ENCODE measurements around the gene EPB42.
"Not testable (repeated sequence)": the region's sequence is repeated elsewhere in the genome, so short reads cannot be mapped to it uniquely, and the experiment has no call there.

Gene EPB42

DNA sequence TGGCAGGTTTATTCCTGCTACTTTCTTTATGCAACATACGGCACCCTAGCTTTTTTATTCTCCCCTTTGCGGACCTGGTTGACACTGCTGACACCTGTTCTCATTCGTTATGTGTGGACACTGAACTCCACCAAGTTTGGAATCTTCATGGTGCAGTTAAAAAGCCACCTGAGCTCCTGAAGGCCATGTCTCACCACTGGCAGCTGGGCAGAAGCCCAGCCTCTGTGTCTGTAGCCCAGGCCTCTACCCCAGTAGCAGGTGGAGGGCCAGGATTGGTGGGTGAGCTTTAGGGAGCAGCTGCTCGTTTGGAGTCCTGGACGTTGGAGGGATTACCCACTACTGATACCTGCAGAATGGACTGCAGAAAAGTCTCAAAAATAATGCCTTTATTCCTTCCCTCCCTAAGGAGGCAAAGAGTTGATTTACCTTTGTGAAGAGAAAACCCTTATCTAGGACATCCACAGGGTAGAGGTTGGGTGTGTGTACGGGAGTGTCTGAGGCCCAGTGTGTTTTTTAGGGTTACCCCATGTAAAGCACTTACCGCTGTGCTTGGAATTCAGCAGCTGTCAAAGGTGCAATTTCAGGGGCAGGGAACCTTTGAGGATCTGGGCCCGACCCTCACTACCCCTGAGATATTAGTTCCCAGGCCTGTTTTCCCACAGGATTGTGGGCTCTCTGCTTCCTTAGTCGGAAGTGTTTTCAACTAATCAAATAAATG, 36.3 kb downstream of the EPB42 start:
- no peak for DNase-seq

DNA sequence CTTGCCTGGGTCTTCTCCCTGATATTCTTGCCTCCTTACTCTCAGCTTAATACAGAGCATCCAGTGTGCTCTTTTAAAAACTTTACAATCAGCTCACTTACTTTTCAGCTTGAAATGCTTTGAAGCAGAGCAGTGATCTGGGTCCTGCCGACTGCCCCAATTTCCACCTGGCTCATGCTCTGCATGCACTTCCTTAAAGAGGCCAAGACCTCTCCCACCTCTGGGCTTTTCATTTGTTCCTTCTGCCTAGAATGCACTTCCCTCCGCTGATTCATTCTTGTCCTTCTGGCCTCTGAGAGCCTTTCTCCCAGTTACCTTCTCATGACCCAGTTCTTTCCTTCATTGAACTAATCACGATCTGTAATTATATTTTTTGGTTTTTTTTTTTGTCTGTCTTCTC, 37.5 kb downstream of the EPB42 start:
- DNase-seq = no peak

DNA sequence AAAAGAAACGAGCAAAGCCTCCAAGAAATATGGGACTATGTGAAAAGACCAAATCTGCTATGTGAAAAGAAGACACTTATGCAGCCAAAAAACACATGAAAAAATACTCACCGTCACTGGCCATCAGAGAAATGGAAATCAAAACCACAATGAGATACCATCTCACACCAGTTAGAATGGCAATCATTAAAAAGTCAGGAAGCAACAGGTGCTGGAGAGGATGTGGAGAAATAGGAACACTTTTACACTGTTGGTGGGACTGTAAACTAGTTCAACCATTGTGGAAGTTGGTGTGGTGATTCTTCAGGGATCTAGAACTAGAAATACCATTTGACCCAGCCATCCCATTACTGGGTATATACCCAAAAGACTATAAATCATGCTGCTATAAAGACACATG, 43.7 kb downstream of the EPB42 start:
- DNase-seq = not testable (repeated sequence)

DNA sequence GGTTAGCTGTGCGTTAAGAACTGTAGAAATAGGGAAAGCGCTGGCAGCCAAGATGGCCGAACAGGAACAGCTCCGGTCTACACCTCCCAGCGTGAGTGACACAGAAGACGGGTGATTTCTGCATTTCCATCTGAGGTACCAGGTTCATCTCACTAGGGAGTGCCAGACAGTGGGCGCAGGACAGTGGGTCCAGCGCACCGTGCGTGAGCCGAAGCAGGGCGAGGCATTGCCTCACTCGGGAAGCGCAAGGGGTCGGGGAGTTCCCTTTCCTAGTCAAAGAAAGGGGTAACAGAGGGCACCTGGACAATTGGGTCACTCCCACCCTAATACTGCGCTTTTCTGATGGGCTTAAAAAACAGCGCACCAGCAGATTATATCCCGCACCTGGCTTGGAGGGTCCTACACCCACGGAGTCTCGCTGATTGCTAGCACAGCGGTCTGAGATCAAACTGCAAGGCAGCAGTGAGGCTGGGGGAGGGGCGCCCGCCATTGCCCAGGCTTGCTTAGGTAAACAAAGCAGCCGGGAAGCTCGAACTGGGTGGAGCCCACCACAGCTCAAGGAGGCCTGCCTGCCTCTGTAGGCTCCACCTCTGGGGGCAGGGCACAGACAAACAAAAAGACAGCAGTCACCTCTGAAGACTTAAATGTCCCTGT, 45.0 kb downstream of the EPB42 start:
- DNase-seq = not testable (repeated sequence)

DNA sequence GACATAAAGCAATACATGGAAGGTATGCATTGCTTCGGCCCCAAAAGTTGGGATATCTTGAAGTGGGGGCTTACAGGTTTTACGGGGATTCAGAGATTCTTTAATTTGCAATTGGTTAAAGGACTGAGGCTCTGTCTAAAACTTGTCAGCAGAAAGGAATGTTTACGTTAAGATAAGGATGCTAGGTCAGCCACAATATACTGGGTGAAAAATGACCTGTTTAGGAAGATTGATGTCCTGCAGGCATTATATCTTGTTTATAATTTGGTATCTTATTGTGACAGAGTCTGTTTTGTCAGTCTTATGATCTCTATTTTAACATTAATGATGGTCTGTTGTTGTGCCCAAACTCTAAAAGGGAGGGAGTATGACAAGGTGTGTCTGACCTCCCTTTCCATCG, 50.9 kb downstream of the EPB42 start:
- no peak for DNase-seq

DNA sequence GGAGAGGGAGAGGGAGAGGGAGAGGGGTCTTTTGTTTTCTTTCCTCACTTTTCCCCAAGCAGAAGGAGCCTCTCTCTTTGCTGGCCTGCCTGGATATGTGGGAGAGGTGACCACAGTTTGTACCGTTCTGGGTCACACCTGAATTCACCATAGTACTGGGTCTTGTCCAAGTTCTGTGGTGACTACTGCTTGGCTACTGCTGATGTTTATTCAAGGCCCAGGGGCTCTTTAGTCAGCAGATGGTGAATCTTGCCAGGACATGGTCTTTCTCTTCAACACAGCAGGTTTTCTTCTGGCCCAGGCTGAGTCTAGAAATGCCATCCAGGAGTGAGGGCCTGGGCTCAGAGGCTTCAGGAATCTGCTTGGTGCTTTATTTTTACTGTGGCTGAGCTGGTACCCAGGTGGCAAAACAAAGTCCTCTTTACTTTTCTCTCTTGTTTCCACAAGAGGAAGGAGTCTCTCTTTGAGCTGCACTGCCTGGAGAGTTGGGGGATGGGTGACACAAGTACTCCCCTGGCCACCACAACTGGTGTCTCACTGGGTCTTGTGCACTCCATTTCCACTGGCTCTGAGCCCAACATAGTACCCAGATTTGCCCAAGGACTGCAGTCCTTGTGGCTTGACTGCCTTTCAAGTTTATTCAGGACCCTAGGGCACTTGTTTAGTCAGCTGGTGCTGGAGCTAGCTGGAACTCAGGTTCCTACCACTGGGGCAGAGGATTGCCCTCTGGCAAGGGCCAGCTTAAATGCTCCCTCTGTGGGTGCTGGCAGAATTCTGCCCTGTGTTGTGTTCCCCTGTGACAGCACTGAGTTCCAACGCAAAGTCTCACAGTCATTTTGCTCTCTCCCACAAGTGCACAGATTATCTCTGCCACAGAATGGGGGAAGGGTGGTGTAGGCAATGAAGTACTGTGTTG, 52.4 kb downstream of the EPB42 start:
- DNase-seq = no peak

DNA sequence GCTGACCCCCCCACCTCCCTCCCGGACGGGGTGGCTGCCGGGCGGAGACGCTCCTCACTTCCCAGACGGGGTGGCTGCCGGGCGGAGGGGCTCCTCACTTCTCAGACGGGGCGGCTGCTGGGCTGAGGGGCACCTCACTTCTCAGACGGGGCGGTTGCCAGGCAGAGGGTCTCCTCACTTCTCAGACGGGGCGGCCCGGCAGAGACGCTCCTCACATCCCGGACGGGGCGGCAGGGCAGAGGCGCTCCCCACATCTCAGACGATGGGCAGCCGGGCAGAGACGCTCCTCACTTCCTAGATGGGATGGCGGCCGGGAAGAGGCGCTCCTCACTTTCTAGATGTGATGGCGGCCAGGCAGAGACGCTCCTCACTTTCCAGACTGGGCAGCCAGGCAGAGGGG, 53.6 kb downstream of the EPB42 start:
- DNase-seq = not testable (repeated sequence)

DNA sequence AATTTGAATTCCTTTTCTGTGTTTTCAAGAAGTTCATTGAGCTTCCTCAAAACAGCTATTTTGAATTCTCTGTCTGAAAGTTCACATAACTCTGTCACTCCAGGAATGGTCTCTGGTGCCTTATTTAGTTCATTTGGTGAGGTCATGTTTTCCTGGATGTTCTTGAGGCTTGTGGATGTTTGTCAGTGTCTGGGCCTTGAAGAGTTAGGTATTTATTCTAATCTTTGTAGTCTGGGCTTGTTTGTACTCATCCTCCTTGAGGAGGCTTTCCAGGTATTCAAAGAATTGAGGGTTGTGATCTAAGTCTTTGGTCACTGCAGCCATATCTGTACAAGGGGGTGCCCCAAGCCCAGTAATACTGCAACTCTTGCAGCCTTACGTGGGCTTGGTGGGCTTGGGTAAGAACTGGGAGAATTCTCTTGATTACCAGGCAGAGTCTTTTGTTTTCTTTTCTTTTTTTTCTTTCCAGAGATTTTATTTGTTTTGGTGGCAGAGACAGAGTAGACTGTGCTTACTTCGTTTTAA, 55.0 kb downstream of the EPB42 start:
- DNase-seq = no peak

DNA sequence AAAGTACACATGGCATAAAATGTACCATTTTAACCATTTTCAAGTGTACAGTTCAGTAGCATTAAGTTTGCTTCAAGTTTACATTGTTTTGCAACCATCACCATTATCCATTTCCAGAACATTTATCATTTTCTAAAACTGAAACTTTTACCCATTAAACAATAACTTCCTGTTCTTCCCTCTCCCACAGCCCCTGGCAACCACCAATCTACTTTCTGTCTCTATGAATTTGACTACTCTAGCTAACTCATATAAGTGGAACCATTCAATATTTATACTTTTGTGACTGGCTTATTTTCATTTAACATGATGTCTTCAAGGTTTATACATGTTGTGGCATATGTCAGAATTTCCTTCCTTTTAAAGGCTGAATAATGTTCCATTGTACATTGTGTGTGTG, 67.5 kb downstream of the EPB42 start:
- DNase-seq = no peak

DNA sequence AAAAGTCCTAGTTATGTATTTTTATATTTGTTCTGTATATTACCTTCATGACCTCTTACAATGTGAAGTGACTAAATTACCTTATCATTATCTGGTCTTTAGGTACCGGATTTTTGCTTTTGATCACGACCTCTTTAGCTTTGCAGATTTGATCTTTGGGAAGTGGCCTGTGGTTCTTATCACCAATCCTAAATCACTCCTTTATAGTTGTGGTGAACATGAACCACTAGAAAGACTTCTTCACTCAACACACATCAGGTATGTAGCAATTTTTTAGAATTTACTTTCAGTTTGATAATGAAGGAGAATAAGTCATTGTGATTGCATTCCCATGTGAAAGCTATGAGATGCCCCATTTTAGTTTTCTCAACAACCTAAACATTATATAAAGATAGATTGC, 69.1 kb downstream of the EPB42 start:
- no peak for DNase-seq

DNA sequence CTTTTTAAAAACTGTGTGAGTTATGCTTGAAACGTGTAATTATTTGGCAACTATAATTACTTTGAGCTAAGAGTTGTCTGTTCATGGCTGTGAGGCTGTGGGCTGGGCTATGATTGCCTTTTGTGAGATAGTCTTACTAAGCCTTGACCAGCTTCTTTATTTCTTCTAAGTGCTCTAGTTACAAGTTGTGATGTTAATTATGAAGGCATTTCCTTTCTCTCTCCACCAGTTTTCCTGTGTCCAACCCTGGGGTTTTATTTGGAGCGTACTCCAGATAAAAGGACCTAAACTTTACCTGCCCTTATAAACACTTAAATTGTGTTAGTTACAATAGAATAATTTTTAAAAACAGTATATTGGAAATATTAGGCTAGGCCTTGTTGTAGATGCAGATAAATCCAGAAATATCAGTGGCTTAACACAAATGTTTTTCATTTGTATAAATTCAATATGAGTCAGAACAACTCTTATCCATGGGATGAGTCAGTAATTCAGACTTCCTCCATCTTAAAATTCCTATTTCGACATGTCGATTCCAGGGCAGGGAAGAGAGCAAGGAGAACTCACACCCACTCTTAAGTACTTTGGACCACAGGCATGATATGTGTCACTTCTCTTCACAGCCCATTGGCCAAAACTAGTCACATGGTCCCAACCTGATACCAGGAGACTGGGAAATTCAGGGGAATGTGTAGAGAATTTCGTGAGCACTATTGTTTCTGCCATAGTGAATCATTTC, 70.5 kb downstream of the EPB42 start:
- DNase-seq = no peak
